ENCODE results near the gene ZNF44. TPM values are rescaled to one million over a fixed set of nuclear protein-coding genes. Genes with fewer than 3 reads are reported as not detected.

Gene ZNF44
- total and polyA plus RNA-seq, 2 of the 13 experiments (the other 11 are each of a cell fraction or from before 2014, with no cell fraction given) = 6.9 to 15.7 TPM

- TF ChIP-seq IRF9 (CRISPR knock-in tag; IDR thresholded peaks at IDR 0.05; ENCODE audit: borderline replicate concordance) (no peak), ZFP36L1 (CRISPR knock-in tag; IDR thresholded peaks at IDR 0.05) (peak; percentile 74; the same call in 1 of the 2 replicates), MZF1 (CRISPR knock-in tag; IDR thresholded peaks at IDR 0.05; ENCODE audit: borderline replicate concordance) (0 out of 2 replicates have a peak, but pooled peaks have one; percentile 24), ZNF543 (CRISPR knock-in tag; IDR thresholded peaks at IDR 0.05) (peak; percentile 79; the same call in 1 of the 2 replicates), STAT5B (CRISPR knock-in tag; IDR thresholded peaks at IDR 0.05) (no peak), ZNF468 (CRISPR knock-in tag; IDR thresholded peaks at IDR 0.05) (no peak), ZNF597 (CRISPR knock-in tag; IDR thresholded peaks at IDR 0.05) (no peak), MAFK (conservative IDR thresholded peaks at IDR 0.05 in 1 of 2, IDR thresholded peaks at IDR 0.05 in 1 of 2; ENCODE audit: low read length in 2 of 2) (peak in 1 of 2 experiments; percentile 37; a peak in 1 of 4 replicates), KDM5B (CRISPR knock-in tag; IDR thresholded peaks at IDR 0.05; ENCODE audit: borderline replicate concordance) (peak; percentile 78; the same call in 1 of the 2 replicates), SNAPC2 (CRISPR knock-in tag; IDR thresholded peaks at IDR 0.05) (0 out of 2 replicates have a peak, but pooled peaks have one; percentile 32), ZSCAN12 (CRISPR knock-in tag; IDR thresholded peaks at IDR 0.05) (no peak), CHD2 (IDR thresholded peaks at IDR 0.05; ENCODE audit: low read depth, low read length) (peak; percentile 58; the same call in 1 of the 2 replicates), ZNF800 (CRISPR knock-in tag; IDR thresholded peaks at IDR 0.05) (peak; percentile 43; the same call in 1 of the 2 replicates), ZNF773 (CRISPR knock-in tag; IDR thresholded peaks at IDR 0.05; ENCODE audit: borderline replicate concordance) (peak; percentile 75; the same call in 1 of the 2 replicates), ZBTB33 (CRISPR knock-in tag; IDR thresholded peaks at IDR 0.05) (no peak)
- TF ChIP-seq, protein P1, sequence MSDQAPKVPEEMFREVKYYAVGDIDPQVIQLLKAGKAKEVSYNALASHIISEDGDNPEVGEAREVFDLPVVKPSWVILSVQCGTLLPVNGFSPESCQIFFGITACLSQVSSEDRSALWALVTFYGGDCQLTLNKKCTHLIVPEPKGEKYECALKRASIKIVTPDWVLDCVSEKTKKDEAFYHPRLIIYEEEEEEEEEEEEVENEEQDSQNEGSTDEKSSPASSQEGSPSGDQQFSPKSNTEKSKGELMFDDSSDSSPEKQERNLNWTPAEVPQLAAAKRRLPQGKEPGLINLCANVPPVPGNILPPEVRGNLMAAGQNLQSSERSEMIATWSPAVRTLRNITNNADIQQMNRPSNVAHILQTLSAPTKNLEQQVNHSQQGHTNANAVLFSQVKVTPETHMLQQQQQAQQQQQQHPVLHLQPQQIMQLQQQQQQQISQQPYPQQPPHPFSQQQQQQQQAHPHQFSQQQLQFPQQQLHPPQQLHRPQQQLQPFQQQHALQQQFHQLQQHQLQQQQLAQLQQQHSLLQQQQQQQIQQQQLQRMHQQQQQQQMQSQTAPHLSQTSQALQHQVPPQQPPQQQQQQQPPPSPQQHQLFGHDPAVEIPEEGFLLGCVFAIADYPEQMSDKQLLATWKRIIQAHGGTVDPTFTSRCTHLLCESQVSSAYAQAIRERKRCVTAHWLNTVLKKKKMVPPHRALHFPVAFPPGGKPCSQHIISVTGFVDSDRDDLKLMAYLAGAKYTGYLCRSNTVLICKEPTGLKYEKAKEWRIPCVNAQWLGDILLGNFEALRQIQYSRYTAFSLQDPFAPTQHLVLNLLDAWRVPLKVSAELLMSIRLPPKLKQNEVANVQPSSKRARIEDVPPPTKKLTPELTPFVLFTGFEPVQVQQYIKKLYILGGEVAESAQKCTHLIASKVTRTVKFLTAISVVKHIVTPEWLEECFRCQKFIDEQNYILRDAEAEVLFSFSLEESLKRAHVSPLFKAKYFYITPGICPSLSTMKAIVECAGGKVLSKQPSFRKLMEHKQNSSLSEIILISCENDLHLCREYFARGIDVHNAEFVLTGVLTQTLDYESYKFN (CRISPR knock-in tag; conservative IDR thresholded peaks at IDR 0.05) = peak; percentile 44; the same call in 1 of the 2 replicates
These were observed at the start of gene ZNF44 (continued) for GRCh38 chr19:12294249-12295158.

Measured in HepG2 (cell line).